HepG2 (cell line): ENCODE measurements around the gene HIPK2. TPM values are rescaled to one million over a fixed set of nuclear protein-coding genes. Genes with fewer than 3 reads are reported as not detected.
A peak's percentile ranks its signal among the peaks of the same experiment; 100 is the strongest.

ENCODE experiments used
- ATAC-seq: fragments of 200-7000 bp; cut with Tn5 transposase; 3 replicates; pipeline ENCODE4 v1.9.1; 2020; ENCODE audit warnings: mild to moderate bottlenecking, moderate library complexity
- BruUV-seq: library from RNA; stranded (reverse); fragments of 400-500 nt; replicated peaks from 2 replicates; lab custom pipeline; 2021; lab: Mats Ljungman, UMichigan
- CTCF ChIA-PET: fragments of 300-600 bp; formaldehyde crosslinking; extraction: SDS; loops from one replicate; lab custom pipeline; 2021; ENCODE audit warnings: low total read pairs, inconsistent platforms, low intra/inter-chr PET ratio; lab: Yijun Ruan, JAX
- POLR2A ChIA-PET: fragments of 350-600 bp; sonication (Branson Sonifier 250); formaldehyde crosslinking; loops from one replicate; lab custom pipeline; 2020; ENCODE audit warnings: antibody characterized with exemption, inconsistent platforms; lab: Yijun Ruan, JAX
- DNase-seq: peaks from one replicate; pipeline ENCODE4 v3.0.0-alpha.2; 2015; ENCODE audit warnings: low spot score
- FAIRE-seq: peaks from 3 replicates; lab custom pipeline; 2011; peaks lifted over from hg19 to GRCh38; lab: Jason Lieb, UNC
- H2AFZ ChIP-seq: one replicate; pipeline ENCODE4 v1.6.1; 2011; ENCODE audit warnings: low read length, inconsistent platforms
- H3K27ac ChIP-seq: fragments of 300-600 bp; 3 replicates; pipeline ENCODE4 v1.8.0; 2011; ENCODE audit warnings: mixed run types, mild to moderate bottlenecking, mixed read lengths, low read length, inconsistent platforms; ENCODE audit not compliant: insufficient read depth; ENCODE audit errors: extremely low read length
- H3K27me3 ChIP-seq, 2 experiments: fragments of 200-600 bp in 1 of 2; 2 replicates in 1 of 2; 3 replicates in 1 of 2; pipeline versions ENCODE4 v1.6.0 to v1.8.0; 2011; ENCODE audit warnings: low read length in 2 of 2, mild to moderate bottlenecking in 2 of 2, moderate library complexity in 2 of 2, inconsistent platforms in 1 of 2; ENCODE audit not compliant: insufficient read depth in 2 of 2, control insufficient read depth in 1 of 2
- H3K36me3 ChIP-seq, 2 experiments: fragments of 200-600 bp in 1 of 2; replicated peaks in 1 of 2; 2 replicates in 1 of 2; 3 replicates in 1 of 2; pipeline versions ENCODE4 v1.5.1 to v1.8.0; 2011; ENCODE audit warnings: low read length in 2 of 2, inconsistent platforms in 1 of 2; ENCODE audit not compliant: insufficient read depth in 2 of 2, control insufficient read depth in 1 of 2
- H3K4me1 ChIP-seq: 2 replicates; pipeline ENCODE4 v1.5.1; 2012; ENCODE audit warnings: low read length, inconsistent platforms; ENCODE audit not compliant: insufficient read depth
- H3K4me2 ChIP-seq: 2 replicates; pipeline ENCODE4 v1.6.0; 2011; ENCODE audit warnings: low read depth, low read length, inconsistent platforms
- H3K4me3 ChIP-seq, 3 experiments: fragments of 200-600 bp in 1 of 3; sonication (generic), shearing (Covaris generic) in 1 of 3; replicated peaks in 1 of 3; 2 replicates each; pipeline ENCODE4 v1.5.1; 2011 to 2016; ENCODE audit warnings: low read length in 3 of 3, inconsistent platforms in 2 of 3, low read depth in 2 of 3, mild to moderate bottlenecking in 2 of 3, control low read depth in 1 of 3, mixed read lengths in 1 of 3; ENCODE audit not compliant: insufficient read depth in 1 of 3
- H3K79me2 ChIP-seq: one replicate; pipeline ENCODE4 v1.6.1; 2011; ENCODE audit warnings: low read length, inconsistent platforms; ENCODE audit not compliant: insufficient read depth
- H3K9ac ChIP-seq: 2 replicates; pipeline ENCODE4 v1.6.0; 2011; ENCODE audit warnings: mild to moderate bottlenecking, low read depth, low read length, inconsistent platforms; ENCODE audit not compliant: insufficient read depth
- H3K9me3 ChIP-seq: 2 replicates; pipeline ENCODE4 v1.5.1; 2012; ENCODE audit warnings: mild to moderate bottlenecking, low read length
- H4K20me1 ChIP-seq: 2 replicates; pipeline ENCODE4 v1.6.0; 2011; ENCODE audit warnings: inconsistent platforms, mild to moderate bottlenecking, low read length, moderate library complexity; ENCODE audit not compliant: insufficient read depth
- MED8 ChIP-seq: sonication (generic); formaldehyde crosslinking; IDR thresholded peaks from 2 replicates; pipeline ENCODE4 v1.8.1; 2023; ENCODE audit warnings: mild to moderate bottlenecking, missing genetic modification reagents; ENCODE audit not compliant: insufficient replicate concordance
- RBM22 ChIP-seq: fragments of 200-400 bp; formaldehyde crosslinking; optimal IDR thresholded peaks from 2 replicates; pipeline ENCODE3; 2017; ENCODE audit warnings: mild to moderate bottlenecking, low read length, moderate library complexity
- SOX13 ChIP-seq, 3 experiments: fragments of 450-650 bp in 1 of 3; sonication (generic) in 1 of 3; formaldehyde crosslinking in 1 of 3; IDR thresholded peaks in 2 of 3; conservative IDR thresholded peaks in 1 of 3; 2 replicates each; pipeline versions ENCODE4 v1.5.0 to v1.6.1; 2016 to 2020; ENCODE audit warnings: antibody characterized with exemption in 1 of 3, mild to moderate bottlenecking in 1 of 3, missing compliant biosample characterization in 1 of 3, missing genetic modification reagents in 1 of 3, moderate library complexity in 1 of 3
- ZNF121 ChIP-seq: sonication (generic); formaldehyde crosslinking; IDR thresholded peaks from 2 replicates; pipeline ENCODE4 v1.5.0; 2020; ENCODE audit warnings: mild to moderate bottlenecking, missing genetic modification reagents
- WGBS: methylation state at CpG from one replicate; pipeline ENCODE4 v1.1.6; 2017; ENCODE audit warnings: low lambda C conversion rate; 5-methylcytosine and 5-hydroxymethylcytosine counted together
- in situ Hi-C: cut with HindIII; loops from 2 replicates; pipeline ENCODE4 v1.10.0; 2017; ENCODE audit warnings: low pct_unique_long_range_greater_than_20kb; ENCODE audit not compliant: extremely low pct_ligation_motif_present
- intact Hi-C: fragments of 100-400 bp; cut with micrococcal nuclease; formaldehyde crosslinking; loops from one replicate; pipeline ENCODE4 v1.10.0; 2022; ENCODE audit not compliant: unreplicated experiment
- polyA plus RNA-seq, 8 experiments: library from polyadenylated mRNA; depleted of rRNA in 3 of 8; stranded (reverse) in 7 of 8; unstranded in 1 of 8; fragments of >200 nt; fragmentation: Illumina TruSeq in 4 of 8; extraction: Trizol in 4 of 8; gene quantifications; 2 replicates each; pipeline versions ENCODE4 v1.2.1 to v1.2.3, GENCODE V29; 2011 to 2016; ENCODE audit warnings: low read depth in 4 of 8, missing spikeins in 1 of 8, mixed read lengths in 1 of 8; ENCODE audit not compliant: insufficient read depth in 1 of 8
- total RNA-seq, 5 experiments: library from RNA; depleted of rRNA; stranded (reverse); fragments of >200 nt; fragmentation: Illumina TruSeq; extraction: Trizol; gene quantifications; 2 replicates each; pipeline ENCODE4 v1.2.3, GENCODE V29; 2016; ENCODE audit warnings: low read depth in 1 of 5
- TF ChIP-seq, protein P1 (sequence below): IDR thresholded peaks from 2 replicates; pipeline ENCODE4 v1.4.0; 2020; ENCODE audit warnings: mild to moderate bottlenecking, missing genetic modification reagents
- TF ChIP-seq, protein P2 (sequence below): sonication (generic); formaldehyde crosslinking; IDR thresholded peaks from 2 replicates; pipeline ENCODE4 v1.5.1; 2020; ENCODE audit warnings: mild to moderate bottlenecking, missing genetic modification reagents, moderate library complexity

Gene HIPK2
- total and polyA plus RNA-seq, 2 of the 13 experiments (the other 11 are each of a cell fraction or from before 2014, with no cell fraction given) = 14.4 to 20.2 TPM

DNA sequence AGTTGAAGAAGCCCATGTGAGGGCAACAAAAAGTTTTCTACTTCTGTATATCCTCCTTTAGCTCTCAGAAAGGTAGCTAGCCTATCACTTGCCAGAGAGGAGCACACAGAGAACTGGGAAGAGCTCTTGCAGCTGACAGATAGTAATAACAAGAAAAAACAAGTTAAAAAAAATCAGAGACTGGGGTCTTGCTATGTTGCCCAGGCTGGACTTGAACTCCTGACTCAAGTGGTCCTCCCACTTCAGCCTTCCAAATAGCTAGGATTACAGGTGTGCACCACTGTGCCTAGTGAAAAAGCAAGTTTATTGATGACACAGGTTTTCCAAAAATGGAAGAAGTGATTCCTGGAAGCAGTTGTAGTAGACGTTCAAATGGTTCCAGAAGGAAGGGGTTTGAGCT is 160.7 kb downstream of the HIPK2 start:
- H3K4me1 ChIP-seq = no peaks in the 10 kb centered on the region
- H3K27me3 ChIP-seq = no peaks in the 10 kb centered on the region
- WGBS = 100% methylated on average over 1 of the region's 1 CpG
- no peak overlapping the region for H3K9ac ChIP-seq
- no peak for ATAC-seq
- 0 out of 2 replicates have a peak, but pooled peaks cover 3% of the 10 kb centered on the region for H4K20me1 ChIP-seq
- FAIRE-seq = no peak
- no TSS peak for BruUV-seq
- intact Hi-C loops = no loop called here
- CTCF ChIA-PET = interaction anchor here (1.5 kb wide), 1 partner anchor 385 kb away, joined by 3 read pairs; no protein-coding TSS in a partner anchor
- H3K9me3 ChIP-seq = no peaks in the 10 kb centered on the region
- TF ChIP-seq ZNF121 (CRISPR knock-in tag) (peak; percentile 71), MED8 (no peak)
- TF ChIP-seq, protein P1, sequence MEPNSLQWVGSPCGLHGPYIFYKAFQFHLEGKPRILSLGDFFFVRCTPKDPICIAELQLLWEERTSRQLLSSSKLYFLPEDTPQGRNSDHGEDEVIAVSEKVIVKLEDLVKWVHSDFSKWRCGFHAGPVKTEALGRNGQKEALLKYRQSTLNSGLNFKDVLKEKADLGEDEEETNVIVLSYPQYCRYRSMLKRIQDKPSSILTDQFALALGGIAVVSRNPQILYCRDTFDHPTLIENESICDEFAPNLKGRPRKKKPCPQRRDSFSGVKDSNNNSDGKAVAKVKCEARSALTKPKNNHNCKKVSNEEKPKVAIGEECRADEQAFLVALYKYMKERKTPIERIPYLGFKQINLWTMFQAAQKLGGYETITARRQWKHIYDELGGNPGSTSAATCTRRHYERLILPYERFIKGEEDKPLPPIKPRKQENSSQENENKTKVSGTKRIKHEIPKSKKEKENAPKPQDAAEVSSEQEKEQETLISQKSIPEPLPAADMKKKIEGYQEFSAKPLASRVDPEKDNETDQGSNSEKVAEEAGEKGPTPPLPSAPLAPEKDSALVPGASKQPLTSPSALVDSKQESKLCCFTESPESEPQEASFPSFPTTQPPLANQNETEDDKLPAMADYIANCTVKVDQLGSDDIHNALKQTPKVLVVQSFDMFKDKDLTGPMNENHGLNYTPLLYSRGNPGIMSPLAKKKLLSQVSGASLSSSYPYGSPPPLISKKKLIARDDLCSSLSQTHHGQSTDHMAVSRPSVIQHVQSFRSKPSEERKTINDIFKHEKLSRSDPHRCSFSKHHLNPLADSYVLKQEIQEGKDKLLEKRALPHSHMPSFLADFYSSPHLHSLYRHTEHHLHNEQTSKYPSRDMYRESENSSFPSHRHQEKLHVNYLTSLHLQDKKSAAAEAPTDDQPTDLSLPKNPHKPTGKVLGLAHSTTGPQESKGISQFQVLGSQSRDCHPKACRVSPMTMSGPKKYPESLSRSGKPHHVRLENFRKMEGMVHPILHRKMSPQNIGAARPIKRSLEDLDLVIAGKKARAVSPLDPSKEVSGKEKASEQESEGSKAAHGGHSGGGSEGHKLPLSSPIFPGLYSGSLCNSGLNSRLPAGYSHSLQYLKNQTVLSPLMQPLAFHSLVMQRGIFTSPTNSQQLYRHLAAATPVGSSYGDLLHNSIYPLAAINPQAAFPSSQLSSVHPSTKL (CRISPR knock-in tag) = no peak
- TF ChIP-seq, all 625 proteins: peak for 1
- in situ Hi-C loops = loop anchor here (10.0 kb wide), 1 partner anchor 388 kb away; no protein-coding TSS in a partner anchor
- H3K79me2 ChIP-seq = no peaks in the 10 kb centered on the region
- H3K4me2 ChIP-seq = no peak overlapping the region
- POLR2A ChIA-PET = no interaction called here
- H3K4me3 ChIP-seq = no peak overlapping the region
- no peak overlapping the region for H3K27ac ChIP-seq
- peaks cover 23 to 82% of the 10 kb centered on the region in 2 experiments for H3K36me3 ChIP-seq
- no peak overlapping the region for H2AFZ ChIP-seq
- no peak for DNase-seq

DNA sequence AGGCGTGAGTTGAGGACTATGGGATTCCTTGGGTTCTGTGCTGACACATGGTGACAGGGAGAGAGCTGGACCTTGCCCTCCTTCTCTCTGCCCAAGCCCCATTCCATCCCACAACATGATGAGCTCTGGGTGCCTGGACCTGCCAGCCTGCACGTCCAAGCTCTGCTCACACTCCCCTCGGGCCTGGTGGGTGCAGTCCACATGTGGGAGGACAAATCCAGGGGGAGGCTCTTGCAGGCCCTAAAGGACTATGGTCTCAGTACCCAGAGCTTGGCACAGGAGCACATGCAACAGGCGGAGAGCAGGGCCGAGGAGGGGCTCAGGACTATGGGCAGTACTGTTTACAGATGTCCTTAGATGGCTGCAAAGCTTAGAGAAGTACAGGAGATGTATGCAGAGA is 162.9 kb downstream of the HIPK2 start:
- Histone ChIP-seq H2AFZ (no peak overlapping the region), H3K4me2 (no peak overlapping the region), H3K9me3 (no peaks in the 10 kb centered on the region), H3K27ac (no peak overlapping the region), H3K4me3 (no peak overlapping the region), H4K20me1 (no peaks in the 10 kb centered on the region), H3K27me3 (no peaks in the 10 kb centered on the region), H3K79me2 (no peaks in the 10 kb centered on the region), H3K4me1 (0 out of 2 replicates have a peak, but pooled peaks cover 4% of the 10 kb centered on the region), H3K36me3 (peaks cover 23 to 84% of the 10 kb centered on the region in 2 experiments; a peak in 4 of 5 replicates), H3K9ac (no peak overlapping the region)
- DNase-seq = no peak
- intact Hi-C loops (no loop called here), in situ Hi-C loops (loop anchor here (10.0 kb wide), 1 partner anchor 390 kb away; no protein-coding TSS in a partner anchor)
- 100% methylated on average over 3 of the region's 5 CpGs for WGBS
- POLR2A ChIA-PET = no interaction called here
- CTCF ChIA-PET = no interaction called here
- no peak for FAIRE-seq
- TF ChIP-seq SOX13 (IDR thresholded peaks at IDR 0.05) (no peak), SOX13 (CRISPR knock-in tag; conservative IDR thresholded peaks at IDR 0.05 in 1 of 2, IDR thresholded peaks at IDR 0.05 in 1 of 2) (no peak), RBM22 (peak; percentile 54)
- TF ChIP-seq, protein P2, sequence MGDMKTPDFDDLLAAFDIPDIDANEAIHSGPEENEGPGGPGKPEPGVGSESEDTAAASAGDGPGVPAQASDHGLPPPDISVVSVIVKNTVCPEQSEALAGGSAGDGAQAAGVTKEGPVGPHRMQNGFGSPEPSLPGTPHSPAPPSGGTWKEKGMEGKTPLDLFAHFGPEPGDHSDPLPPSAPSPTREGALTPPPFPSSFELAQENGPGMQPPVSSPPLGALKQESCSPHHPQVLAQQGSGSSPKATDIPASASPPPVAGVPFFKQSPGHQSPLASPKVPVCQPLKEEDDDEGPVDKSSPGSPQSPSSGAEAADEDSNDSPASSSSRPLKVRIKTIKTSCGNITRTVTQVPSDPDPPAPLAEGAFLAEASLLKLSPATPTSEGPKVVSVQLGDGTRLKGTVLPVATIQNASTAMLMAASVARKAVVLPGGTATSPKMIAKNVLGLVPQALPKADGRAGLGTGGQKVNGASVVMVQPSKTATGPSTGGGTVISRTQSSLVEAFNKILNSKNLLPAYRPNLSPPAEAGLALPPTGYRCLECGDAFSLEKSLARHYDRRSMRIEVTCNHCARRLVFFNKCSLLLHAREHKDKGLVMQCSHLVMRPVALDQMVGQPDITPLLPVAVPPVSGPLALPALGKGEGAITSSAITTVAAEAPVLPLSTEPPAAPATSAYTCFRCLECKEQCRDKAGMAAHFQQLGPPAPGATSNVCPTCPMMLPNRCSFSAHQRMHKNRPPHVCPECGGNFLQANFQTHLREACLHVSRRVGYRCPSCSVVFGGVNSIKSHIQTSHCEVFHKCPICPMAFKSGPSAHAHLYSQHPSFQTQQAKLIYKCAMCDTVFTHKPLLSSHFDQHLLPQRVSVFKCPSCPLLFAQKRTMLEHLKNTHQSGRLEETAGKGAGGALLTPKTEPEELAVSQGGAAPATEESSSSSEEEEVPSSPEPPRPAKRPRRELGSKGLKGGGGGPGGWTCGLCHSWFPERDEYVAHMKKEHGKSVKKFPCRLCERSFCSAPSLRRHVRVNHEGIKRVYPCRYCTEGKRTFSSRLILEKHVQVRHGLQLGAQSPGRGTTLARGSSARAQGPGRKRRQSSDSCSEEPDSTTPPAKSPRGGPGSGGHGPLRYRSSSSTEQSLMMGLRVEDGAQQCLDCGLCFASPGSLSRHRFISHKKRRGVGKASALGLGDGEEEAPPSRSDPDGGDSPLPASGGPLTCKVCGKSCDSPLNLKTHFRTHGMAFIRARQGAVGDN = 0 out of 2 replicates have a peak, but pooled peaks have one; percentile 13
- no TSS peak for BruUV-seq
- ATAC-seq = peak; percentile 37
